ENCODE measurements around the gene P2RX3. TPM values are rescaled to one million over a fixed set of nuclear protein-coding genes. Genes with fewer than 3 reads are reported as not detected.

The P2RX3 gene
- total and polyA plus RNA-seq, 2 donors from 2014 or later: not detected

DNA sequence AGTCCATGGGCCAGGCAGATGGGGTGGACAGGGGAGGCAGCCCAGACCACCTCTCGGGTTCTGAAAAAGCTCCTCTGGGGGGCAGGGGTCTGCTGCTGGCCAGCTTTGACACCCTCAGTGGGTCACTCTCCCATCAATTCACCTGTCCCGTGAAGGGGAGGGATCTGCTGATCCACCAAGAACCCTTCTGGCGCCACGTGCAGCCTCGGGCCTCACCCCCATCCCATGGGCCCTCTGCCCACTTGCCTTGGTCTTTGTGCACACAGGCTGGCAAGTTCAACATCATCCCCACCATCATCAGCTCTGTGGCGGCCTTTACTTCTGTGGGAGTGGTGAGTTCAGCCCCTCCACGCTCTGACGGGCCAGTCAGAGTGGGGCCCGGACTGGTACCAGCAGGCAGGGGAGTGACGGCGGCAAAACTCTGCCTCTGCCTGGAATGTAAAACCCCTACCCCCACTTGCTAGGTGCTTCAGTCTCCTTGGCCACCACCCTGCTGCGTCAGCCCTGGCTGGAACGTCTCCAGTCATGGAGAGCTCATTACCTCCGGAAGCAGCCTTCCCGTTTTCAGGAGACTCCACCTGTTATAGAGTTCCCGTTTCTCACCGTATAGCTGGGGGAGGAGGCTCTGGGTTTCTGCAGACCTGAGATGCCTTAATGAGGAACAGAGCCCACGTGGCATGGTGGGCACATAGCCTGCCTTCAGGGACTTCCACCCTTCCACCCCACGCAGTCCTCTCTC lies 30.1 kb downstream of the P2RX3 start:
- Histone ChIP-seq H3K36me3 (ENCODE audit: control insufficient read depth in 2 of 3, insufficient read depth in 3 of 3, low read length in 3 of 3) (no peaks in the 10 kb centered on the region), H3K9ac (ENCODE audit: low read length in 3 of 3) (no peak overlapping the region), H3K27ac (ENCODE audit: low read depth in 2 of 2, low read length in 2 of 2) (no peak overlapping the region), H3K4me3 (ENCODE audit: low read length in 3 of 3) (no peak overlapping the region), H3K4me1 (ENCODE audit: control insufficient read depth in 2 of 3, insufficient read depth in 2 of 3, low read depth in 1 of 3, low read length in 3 of 3) (no peaks in the 10 kb centered on the region), H3K9me3 (ENCODE audit: control insufficient read depth in 2 of 3, insufficient read depth in 1 of 3, low read length in 3 of 3) (no peaks in the 10 kb centered on the region), H3K27me3 (ENCODE audit: control insufficient read depth, insufficient read depth, low read length) (no peaks in the 10 kb centered on the region)
- FAIRE-seq: no peak
- DNase-seq: no peak
- intact Hi-C loops (cut with DNase I): no loop called here
- TF ChIP-seq, protein P1, sequence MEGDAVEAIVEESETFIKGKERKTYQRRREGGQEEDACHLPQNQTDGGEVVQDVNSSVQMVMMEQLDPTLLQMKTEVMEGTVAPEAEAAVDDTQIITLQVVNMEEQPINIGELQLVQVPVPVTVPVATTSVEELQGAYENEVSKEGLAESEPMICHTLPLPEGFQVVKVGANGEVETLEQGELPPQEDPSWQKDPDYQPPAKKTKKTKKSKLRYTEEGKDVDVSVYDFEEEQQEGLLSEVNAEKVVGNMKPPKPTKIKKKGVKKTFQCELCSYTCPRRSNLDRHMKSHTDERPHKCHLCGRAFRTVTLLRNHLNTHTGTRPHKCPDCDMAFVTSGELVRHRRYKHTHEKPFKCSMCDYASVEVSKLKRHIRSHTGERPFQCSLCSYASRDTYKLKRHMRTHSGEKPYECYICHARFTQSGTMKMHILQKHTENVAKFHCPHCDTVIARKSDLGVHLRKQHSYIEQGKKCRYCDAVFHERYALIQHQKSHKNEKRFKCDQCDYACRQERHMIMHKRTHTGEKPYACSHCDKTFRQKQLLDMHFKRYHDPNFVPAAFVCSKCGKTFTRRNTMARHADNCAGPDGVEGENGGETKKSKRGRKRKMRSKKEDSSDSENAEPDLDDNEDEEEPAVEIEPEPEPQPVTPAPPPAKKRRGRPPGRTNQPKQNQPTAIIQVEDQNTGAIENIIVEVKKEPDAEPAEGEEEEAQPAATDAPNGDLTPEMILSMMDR (IDR thresholded peaks at IDR 0.05; ENCODE audit: borderline replicate concordance, extremely low read depth, insufficient read depth): no peak

DNA sequence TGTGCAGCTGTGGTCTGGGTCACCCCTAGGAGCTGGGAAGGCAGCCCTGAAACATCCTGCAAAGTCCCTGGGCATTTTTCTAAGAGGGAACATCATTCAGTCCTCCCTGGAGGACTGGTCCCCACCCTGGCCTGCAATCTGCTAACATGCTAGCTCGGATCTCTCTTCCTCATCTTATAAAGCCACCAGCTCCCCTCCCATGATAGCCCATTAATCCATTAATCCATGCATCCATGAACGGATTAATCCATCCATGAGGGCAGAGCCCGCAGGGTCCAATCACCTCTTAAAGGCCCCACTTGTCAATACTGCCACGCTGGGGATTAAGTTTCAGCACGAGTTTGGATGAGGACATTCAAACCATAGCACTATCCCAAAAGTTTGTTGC lies 30.7 kb downstream of the P2RX3 start:
- Histone ChIP-seq H3K9ac (ENCODE audit: low read length in 3 of 3) (no peak overlapping the region), H3K4me3 (ENCODE audit: low read length in 3 of 3) (no peak overlapping the region), H3K4me1 (ENCODE audit: control insufficient read depth in 2 of 3, insufficient read depth in 2 of 3, low read depth in 1 of 3, low read length in 3 of 3) (no peaks in the 10 kb centered on the region), H3K36me3 (ENCODE audit: control insufficient read depth in 2 of 3, insufficient read depth in 3 of 3, low read length in 3 of 3) (no peaks in the 10 kb centered on the region), H3K27ac (ENCODE audit: low read depth in 2 of 2, low read length in 2 of 2) (no peak overlapping the region), H3K27me3 (ENCODE audit: control insufficient read depth, insufficient read depth, low read length) (no peaks in the 10 kb centered on the region), H3K9me3 (ENCODE audit: control insufficient read depth in 2 of 3, insufficient read depth in 1 of 3, low read length in 3 of 3) (no peaks in the 10 kb centered on the region)
- TF ChIP-seq, protein P1 (IDR thresholded peaks at IDR 0.05; ENCODE audit: borderline replicate concordance, extremely low read depth, insufficient read depth): no peak
- intact Hi-C loops (cut with DNase I): no loop called here
- no peak for DNase-seq
- FAIRE-seq: no peak

DNA sequence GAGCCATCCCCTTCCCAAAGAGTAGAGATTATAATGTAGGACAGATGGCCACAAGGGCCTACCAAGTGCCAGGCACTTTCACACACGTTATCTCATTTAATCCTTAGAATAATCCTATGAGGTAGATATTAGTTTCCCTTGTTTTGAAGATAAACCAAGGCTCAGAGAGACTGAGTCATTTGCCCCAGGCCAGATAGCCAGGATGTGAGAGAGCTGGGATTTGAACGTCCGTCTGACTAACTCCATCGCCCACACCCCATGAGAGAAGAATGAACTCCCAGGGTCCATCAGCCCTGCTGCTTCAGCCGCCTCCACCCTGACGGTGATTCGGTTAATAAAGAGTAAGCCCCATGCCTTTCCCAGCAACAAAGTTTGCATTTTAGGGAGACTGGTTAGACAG lies 32.1 kb downstream of the P2RX3 start:
- TF ChIP-seq, protein P1 (IDR thresholded peaks at IDR 0.05; ENCODE audit: borderline replicate concordance, extremely low read depth, insufficient read depth): no peak
- H3K27ac ChIP-seq (ENCODE audit: low read depth in 2 of 2, low read length in 2 of 2): no peak overlapping the region
- no peaks in the 10 kb centered on the region for H3K4me1 ChIP-seq (ENCODE audit: control insufficient read depth in 2 of 3, insufficient read depth in 2 of 3, low read depth in 1 of 3, low read length in 3 of 3)
- no peak overlapping the region for H3K4me3 ChIP-seq (ENCODE audit: low read length in 3 of 3)
- FAIRE-seq: no peak
- DNase-seq: no peak
- no peaks in the 10 kb centered on the region for H3K27me3 ChIP-seq (ENCODE audit: control insufficient read depth, insufficient read depth, low read length)
- no peaks in the 10 kb centered on the region for H3K36me3 ChIP-seq (ENCODE audit: control insufficient read depth in 2 of 3, insufficient read depth in 3 of 3, low read length in 3 of 3)
- intact Hi-C loops (cut with DNase I): no loop called here
- H3K9me3 ChIP-seq (ENCODE audit: control insufficient read depth in 2 of 3, insufficient read depth in 1 of 3, low read length in 3 of 3): no peaks in the 10 kb centered on the region
- no peak overlapping the region for H3K9ac ChIP-seq (ENCODE audit: low read length in 3 of 3)

DNA sequence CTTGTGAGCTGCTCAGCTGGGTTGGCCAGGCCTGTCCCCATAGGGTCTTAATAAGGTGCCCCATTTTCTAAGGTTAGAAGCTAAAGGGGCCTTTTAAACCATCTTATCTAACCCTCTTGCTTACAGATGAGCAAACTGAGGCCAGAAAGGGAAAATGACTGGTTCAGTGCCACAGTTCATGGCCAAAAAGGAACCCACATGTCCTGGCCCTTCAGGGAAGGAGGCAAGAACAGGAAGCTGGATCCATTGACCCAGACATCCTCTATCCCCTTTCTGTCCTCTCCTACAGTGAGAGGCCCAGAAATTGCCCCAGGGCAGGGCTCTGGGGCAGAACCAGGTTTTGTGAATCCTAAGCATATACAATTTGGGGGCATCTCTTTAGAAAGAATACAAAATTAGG lies 32.8 kb downstream of the P2RX3 start:
- H3K27me3 ChIP-seq (ENCODE audit: control insufficient read depth, insufficient read depth, low read length): no peaks in the 10 kb centered on the region
- no peaks in the 10 kb centered on the region for H3K4me1 ChIP-seq (ENCODE audit: control insufficient read depth in 2 of 3, insufficient read depth in 2 of 3, low read depth in 1 of 3, low read length in 3 of 3)
- no peak for FAIRE-seq
- TF ChIP-seq, protein P1 (IDR thresholded peaks at IDR 0.05; ENCODE audit: borderline replicate concordance, extremely low read depth, insufficient read depth): no peak
- no peak overlapping the region for H3K9ac ChIP-seq (ENCODE audit: low read length in 3 of 3)
- H3K9me3 ChIP-seq (ENCODE audit: control insufficient read depth in 2 of 3, insufficient read depth in 1 of 3, low read length in 3 of 3): no peaks in the 10 kb centered on the region
- H3K4me3 ChIP-seq (ENCODE audit: low read length in 3 of 3): no peak overlapping the region
- H3K27ac ChIP-seq (ENCODE audit: low read depth in 2 of 2, low read length in 2 of 2): no peak overlapping the region
- H3K36me3 ChIP-seq (ENCODE audit: control insufficient read depth in 2 of 3, insufficient read depth in 3 of 3, low read length in 3 of 3): no peaks in the 10 kb centered on the region
- intact Hi-C loops (cut with DNase I): no loop called here
- no peak for DNase-seq

Measured in kidney (tissue), 14 donors.